NCI-H524 (cell line): ENCODE results near the gene NCSTN.

Source experiments
- DNase-seq, 2 experiments: peaks; one replicate each; lab custom pipeline; 2025; lab: John Stamatoyannopoulos, UW

The NCSTN gene

DNA sequence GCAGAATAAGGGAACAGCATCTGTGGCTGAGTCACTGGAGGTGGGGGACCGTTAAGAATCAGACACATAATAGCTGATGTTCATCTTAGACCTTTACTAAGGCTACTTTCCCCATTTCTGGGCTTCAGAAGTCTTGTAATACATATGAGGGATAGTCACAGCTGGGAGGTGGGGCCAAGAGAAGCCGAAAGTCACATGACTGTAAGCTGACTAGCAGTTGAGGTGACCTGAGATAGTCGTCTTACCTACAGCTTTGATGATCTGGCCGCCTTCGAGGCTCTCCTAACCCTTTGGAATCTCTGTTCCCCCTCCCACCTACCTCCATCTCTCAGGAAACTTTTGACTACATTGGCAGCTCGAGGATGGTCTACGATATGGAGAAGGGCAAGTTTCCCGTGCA lies 9.4 kb downstream of the NCSTN start:
- no peak for DNase-seq

DNA sequence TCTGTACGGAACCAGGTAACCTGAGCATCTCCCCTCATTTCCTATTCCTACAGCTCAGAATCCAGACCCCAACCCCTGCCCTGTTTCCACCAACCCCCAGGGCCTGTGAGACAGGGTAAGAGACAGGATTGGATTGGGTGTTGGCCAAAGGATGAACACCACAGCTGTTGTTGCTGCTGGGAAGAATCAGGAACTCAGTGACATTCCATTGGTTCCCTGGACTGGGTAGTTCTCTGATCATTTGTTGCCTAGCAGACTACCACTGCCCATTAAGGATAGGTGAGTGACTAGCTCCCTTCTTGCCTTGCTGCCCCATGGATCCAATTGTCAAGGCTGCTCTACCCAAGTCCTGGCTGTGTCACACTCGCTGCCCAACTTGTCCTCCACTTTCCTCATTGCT lies 10.0 kb downstream of the NCSTN start:
- no peak for DNase-seq

DNA sequence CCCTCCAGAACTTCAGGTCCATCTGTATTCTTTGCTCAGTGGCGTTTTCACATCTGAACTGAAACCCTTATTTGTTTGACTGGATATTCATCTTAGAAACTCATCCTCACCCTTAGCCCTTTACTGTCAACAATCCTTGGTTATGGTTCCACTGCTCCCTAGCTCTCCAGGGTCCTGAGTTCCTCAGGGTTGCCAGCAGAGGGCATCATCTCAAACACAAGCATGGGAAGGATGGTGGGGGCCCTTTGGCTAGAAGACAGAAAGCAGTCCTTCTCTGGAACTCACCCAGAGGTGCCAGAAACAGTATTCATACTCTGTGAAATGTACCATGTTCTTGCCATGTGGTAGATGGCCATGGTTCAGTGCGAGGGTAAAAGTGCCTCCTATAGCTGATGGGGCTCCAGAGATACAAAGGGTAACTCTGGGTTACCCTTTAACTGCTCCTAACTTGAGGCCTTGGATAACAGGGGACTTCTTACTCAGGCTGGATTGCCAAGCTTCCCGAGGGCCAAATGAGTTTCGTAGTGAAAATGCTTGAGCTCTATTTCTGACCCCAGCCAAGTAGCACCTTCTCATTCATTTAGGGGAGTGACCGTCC lies 11.3 kb downstream of the NCSTN start:
- DNase-seq, result peak in 1 of 2 experiments; percentile 49

DNA sequence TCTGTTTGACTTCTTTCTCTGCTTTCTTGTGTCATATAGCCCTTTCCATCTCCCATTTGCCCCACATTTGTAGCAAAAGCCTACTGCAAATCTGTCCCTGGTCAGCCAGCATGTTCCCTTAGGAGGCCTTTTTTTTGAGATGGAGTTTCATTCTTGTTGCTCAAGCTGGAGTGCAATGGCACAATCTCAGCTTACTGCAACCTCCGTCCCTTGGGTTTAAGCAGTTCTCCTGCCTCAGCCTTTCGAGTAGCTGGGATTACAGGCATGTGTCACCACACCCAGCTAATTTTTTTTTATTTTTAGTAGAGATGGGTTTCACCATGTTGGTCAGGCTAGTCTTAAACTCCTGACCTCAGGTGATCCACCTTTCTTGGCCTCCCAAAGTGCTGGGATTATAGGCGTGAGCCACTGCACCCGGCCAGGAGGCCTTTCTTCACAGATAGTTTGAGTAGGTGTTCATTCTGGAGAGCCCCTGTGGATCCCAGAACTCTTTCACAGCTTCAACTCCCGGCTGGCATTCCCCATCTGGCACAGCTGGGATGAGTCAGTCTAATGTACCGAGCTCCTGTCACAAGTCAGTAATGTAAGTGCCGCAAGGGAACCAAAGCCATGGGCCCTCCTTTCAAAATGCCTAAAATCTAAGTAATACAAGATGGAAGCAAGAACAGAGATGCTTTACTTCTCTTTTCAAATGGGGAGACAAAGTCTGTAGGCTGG lies 14.3 kb downstream of the NCSTN start:
- no peak for DNase-seq

DNA sequence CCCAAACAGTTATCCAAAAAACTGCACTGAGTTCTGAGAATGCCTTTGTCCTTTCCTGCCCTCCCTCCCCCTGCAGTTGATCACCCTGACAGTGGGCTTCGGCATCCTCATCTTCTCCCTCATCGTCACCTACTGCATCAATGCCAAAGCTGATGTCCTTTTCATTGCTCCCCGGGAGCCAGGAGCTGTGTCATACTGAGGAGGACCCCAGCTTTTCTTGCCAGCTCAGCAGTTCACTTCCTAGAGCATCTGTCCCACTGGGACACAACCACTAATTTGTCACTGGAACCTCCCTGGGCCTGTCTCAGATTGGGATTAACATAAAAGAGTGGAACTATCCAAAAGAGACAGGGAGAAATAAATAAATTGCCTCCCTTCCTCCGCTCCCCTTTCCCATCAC lies 14.9 kb downstream of the NCSTN start:
- DNase-seq, result no peak

DNA sequence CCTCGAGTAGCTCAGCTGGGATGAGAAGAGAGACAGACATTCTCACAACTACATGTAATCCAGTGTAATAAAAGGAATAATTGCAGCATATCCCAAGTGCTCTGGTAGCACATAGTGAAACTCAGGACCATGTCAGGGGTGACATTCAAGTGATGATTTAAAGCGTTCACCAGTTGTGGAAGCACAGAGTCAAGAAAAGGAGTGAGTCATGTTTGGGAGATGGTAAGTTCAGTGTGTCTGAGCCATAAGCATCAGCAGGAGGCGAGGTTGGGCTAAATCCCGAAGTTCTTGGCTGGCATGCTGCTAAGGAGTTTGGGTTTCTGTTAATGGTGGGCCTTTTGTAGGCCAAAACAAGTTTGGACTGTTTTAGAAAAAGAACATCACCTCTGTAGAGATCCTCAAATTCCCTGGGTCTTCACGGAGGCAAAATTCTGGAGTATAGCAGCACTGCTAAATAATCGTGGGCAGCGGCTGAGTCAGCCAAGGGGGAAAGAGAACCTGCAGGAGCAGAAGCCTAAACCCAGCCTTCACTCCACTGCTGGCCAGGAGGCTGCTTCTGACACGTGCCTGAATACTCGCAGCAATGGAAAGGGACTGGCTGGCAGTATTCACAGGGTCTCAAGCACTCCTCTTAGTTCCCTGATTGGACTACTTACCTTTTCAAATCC lies 16.5 kb downstream of the NCSTN start:
- DNase-seq, result peak in 1 of 2 experiments; percentile 9

DNA sequence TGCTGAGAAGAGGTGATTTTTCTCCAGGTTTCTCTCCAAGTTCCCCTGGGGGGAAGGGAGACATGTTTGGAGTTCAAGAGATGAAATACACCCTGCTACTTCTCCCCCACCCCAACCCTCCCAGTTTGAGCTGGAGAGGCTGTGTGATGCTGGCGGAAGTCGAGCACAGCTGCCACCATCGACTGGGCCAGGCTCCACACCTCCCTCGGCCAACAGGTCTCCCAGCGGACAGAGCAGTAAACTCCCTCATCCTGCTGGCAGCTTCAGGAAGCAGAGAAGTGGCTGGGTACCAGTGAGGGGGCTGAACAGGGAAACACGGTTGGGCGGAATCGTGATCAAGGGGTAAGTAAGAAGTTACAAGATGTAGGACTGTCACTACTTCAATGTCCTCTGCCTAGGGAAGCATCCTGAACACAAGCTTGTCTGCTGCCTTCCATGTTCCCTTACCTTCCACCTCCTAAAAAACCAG lies 17.1 kb downstream of the NCSTN start:
- DNase-seq, result peak in 1 of 2 experiments; percentile 24

GRCh38 chr1:160361199-160361598 lies 18.0 kb downstream of the NCSTN start:
- DNase-seq, result no peak

DNA sequence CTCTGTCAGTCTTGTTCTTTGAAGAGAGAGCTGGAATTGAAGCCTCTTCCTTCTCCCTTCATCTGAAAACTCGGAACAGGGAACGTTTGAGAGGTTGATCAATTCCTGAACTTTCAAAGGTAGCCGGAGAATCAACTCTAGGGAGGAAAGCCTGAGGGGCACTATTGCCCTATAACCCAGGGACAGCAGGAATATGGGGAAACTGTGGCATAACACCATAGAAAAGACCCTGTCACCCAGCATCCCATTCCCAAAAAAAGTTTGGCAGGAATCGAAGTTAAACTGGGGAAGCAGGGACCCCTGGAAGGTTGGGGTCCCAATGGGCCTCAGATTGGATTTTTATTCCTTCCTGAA lies 18.6 kb downstream of the NCSTN start:
- no peak for DNase-seq

DNA sequence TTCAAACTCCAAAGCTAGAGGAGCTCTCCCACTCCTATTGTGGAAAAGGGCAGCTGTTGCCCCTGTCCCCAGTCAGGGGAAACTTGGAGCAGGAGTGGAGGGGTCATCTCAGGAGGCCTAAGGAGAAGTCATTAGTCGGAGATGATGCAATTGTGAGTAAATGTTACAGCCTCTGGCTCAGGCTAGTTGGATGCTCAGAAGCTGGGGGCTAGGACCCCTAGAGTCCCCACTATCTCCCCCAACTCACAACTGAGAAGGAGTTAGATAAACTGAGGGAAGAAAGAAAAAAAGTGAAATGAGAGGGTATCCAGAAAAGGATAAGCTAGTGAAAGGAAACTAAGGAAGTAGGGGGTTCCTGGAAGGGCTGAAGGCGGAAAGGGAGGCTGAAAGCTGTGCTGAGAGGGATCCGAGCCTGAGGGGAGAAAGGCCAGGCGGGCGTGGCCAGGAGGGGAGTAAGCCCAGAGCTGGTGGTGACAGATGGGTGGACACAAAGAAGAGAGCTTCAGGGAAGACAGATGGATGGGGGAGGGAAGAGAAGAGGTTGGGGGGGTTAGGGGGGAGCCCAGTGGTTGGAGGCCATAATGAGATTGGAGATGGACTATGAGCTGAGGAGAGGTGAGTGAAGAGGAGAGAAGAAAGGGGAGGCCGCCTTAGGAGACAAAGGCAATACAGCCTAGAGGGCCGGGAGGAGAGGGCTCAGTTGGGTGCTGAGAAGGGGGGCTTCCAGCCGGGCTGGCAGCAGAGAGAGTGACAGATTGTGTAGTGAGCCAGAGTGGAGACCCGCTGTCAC lies 19.2 kb downstream of the NCSTN start:
- peak; percentile 98 for DNase-seq

GRCh38 chr1:160363010-160363409 lies 19.8 kb downstream of the NCSTN start:
- DNase-seq, result peak; percentile 81 to 86

DNA sequence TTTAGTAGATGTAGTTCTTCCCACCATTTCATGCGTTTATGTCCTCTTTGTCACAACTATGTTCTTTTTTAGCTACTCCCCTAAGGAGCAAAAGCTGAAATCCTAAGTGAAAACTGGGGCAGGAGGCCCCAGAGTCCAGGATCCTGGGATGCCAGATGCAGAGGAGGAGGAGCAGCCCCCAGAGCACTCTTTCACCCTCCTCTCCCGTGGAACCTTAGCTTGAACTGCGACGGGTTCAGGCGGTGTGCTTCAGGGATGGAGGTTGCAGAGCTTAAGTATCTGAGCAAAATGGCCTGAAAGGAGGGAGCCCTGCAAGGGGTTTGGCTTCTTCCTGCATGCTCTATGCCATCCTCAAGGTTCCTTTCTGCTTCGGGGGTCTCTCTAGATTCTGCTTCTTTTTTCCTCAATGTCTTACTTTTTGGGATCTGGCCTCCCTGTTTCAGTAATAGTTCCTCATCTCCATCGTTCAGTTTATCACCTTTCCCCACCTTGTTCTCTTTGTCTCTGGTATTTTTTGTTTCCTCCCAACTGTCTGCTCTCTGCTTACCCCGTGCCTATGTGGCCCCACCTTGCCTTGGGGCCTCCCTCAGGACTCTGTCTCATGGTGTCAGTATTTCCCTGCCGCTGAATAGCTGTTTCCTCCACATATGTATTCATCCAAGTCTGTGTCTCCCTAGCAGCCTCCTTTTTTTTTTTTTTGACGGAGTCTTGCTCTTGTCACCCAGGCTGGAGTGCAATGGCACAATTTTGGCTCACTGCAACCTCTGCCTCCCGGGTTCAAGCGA lies 21.0 kb downstream of the NCSTN start:
- peak in 1 of 2 experiments; percentile 58 for DNase-seq

GRCh38 chr1:160365325-160365724 lies 22.1 kb downstream of the NCSTN start:
- DNase-seq, result peak; percentile 28 to 78

DNA sequence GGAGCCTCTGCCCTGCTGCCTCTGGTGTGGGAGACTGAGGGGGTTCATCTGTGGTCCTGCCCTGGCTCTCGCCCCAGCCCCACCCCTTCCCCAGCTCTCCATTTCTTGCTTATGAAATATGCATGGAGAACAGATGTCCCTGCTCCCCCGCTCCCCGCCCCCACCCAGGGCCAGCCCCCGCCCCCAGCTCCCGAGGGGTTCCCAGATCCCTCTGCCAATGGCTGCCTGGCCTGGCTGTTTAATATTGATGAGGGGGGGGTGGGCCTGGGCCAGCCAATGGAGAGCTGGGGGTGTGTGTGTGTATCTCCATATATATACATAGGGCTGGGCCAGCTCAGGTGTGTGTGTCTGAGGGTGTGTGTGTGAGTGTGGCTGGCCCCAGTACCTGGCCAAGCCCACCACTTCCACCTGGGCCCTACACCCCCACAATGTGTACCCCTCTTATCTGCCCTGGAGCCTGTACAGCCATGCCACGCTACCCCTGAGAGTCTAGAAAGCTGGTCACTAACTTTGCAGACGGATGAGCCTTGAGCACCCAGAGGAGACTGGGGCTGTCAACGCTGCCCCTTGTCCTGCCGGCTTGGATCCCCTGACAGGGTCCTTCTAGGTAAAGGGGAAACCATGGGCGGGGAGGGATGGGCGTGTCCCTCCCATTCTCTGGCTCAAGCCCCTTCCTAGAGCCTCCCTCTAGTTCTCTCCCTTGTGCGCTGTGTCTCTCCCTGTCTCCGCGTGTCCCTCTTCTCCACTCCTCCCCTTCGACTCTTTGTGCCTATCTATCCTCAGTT lies 23.7 kb downstream of the NCSTN start, which contains the start of gene NHLH1:
NHLH1 (plus strand) TSS at position 341 of the 785 bp plus-strand sequence. CDS start 3,661 bp downstream, outside the sequence.
- peak; percentile 86 to 91 for DNase-seq

GRCh38 chr1:160367516-160367900 lies 24.3 kb downstream of the NCSTN start:
- peak in 1 of 2 experiments; percentile 44 for DNase-seq

- DNase-seq, result peak; percentile 17 to 76
These were observed 25.0 kb downstream of the NCSTN start for GRCh38 chr1:160367934-160368923.

DNA sequence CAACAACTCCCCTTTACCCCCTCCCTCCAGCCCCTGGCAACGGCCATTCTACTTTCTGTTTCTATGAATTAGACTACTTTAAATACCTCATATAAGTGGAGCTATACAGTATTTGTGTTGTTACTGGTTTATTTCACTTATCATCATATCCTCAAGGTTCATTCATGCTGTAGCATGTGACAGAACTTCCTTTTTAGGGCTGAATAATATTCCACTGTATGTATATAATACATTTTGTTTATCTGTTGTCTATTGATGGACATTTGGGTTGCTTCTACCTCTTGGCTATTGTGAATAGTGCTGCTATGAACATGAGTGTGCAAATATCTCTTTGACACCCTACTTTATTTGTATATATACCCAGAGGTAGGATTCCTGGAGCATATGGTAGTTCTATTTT lies 25.9 kb downstream of the NCSTN start:
- no peak for DNase-seq

GRCh38 chr1:160370561-160371345 lies 27.6 kb downstream of the NCSTN start:
- DNase-seq, result peak; percentile 41 to 66

DNA sequence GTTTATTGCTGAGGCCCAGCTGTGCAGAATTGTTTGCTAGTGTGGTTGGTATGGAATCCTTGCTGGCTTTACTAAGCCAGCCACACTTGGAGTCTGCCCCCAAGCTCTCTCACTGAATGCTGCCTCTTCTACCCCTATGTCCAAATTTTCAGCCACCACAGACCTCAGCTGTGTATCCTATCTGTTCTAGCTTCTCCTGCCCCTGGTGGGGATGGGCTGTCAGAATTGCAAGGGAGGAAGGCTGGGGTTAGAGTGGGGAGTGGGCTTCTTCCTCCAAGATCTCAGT lies 28.1 kb downstream of the NCSTN start:
- peak in 1 of 2 experiments; percentile 37 for DNase-seq
